GM12878 (cell line): ENCODE measurements around the gene RHBDF2. TPM values are rescaled to one million over a fixed set of nuclear protein-coding genes. Genes with fewer than 3 reads are reported as not detected.

ENCODE experiments used
- ATAC-seq: fragments of 200-7000 bp; cut with Tn5 transposase; 3 replicates; pipeline ENCODE4 v1.9.1; 2020; ENCODE audit warnings: mild to moderate bottlenecking, moderate library complexity
- BruUV-seq: library from RNA; stranded (reverse); fragments of 400-500 nt; replicated peaks from 2 replicates; lab custom pipeline; 2021; lab: Mats Ljungman, UMichigan
- CTCF ChIA-PET: fragments of 300-600 bp; sonication (Branson Sonifier 250); formaldehyde crosslinking; extraction: SDS; loops from one replicate; lab custom pipeline; 2021; ENCODE audit warnings: inconsistent platforms; lab: Yijun Ruan, JAX
- POLR2A ChIA-PET: fragments of 350-600 bp; formaldehyde crosslinking; extraction: SDS; loops from one replicate; lab custom pipeline; 2021; ENCODE audit warnings: inconsistent platforms; lab: Charles Lee
- RAD21 ChIA-PET: fragments of 300-600 bp; sonication (Branson Sonifier 250); formaldehyde crosslinking; loops from one replicate; lab custom pipeline; 2023; ENCODE audit warnings: antibody characterized with exemption; ENCODE audit not compliant: unreplicated experiment; lab: Charles Lee
- SMC1A ChIA-PET: fragments of 300-600 bp; sonication (Branson Sonifier 250); formaldehyde crosslinking; loops from one replicate; lab custom pipeline; 2023; ENCODE audit not compliant: unreplicated experiment, uncharacterized antibody; lab: Charles Lee
- DNase-seq: peaks from one replicate; pipeline ENCODE4 v3.0.0-alpha.2; 2011; ENCODE audit warnings: low read depth, low spot score
- FAIRE-seq: peaks from 3 replicates; lab custom pipeline; 2011; peaks lifted over from hg19 to GRCh38; lab: Jason Lieb, UNC
- H2AFZ ChIP-seq: 2 replicates; pipeline ENCODE4 v1.6.0; 2011; ENCODE audit warnings: low read depth, low read length, control low read depth; ENCODE audit not compliant: control insufficient read depth
- H3K27ac ChIP-seq: 2 replicates; pipeline ENCODE4 v1.5.1; 2011; ENCODE audit warnings: control low read depth; ENCODE audit not compliant: control insufficient read depth, insufficient read depth
- H3K27me3 ChIP-seq, 2 experiments: replicated peaks in 1 of 2; 2 replicates each; pipeline versions ENCODE4 v1.6.0 to v1.6.1; 2011; ENCODE audit warnings: low read length in 1 of 2; ENCODE audit not compliant: control insufficient read depth in 2 of 2, insufficient read depth in 2 of 2
- H3K36me3 ChIP-seq, 2 experiments: 2 replicates each; pipeline ENCODE4 v1.5.1; 2011; ENCODE audit warnings: low read length in 1 of 2; ENCODE audit not compliant: control insufficient read depth in 2 of 2, insufficient read depth in 2 of 2
- H3K4me1 ChIP-seq: 2 replicates; pipeline ENCODE4 v1.6.1; 2011; ENCODE audit warnings: mild to moderate bottlenecking, low read length, moderate library complexity, mixed read lengths; ENCODE audit not compliant: control insufficient read depth, insufficient read depth
- H3K4me2 ChIP-seq: 2 replicates; pipeline ENCODE4 v1.6.0; 2011; ENCODE audit warnings: control low read depth; ENCODE audit not compliant: control insufficient read depth, insufficient read depth
- H3K4me3 ChIP-seq: fragments of 200-600 bp; sonication (generic); 2 replicates; pipeline ENCODE4 v1.5.1; 2016
- H3K79me2 ChIP-seq: 2 replicates; pipeline ENCODE4 v1.6.0; 2011; ENCODE audit warnings: low read length; ENCODE audit not compliant: control insufficient read depth, insufficient read depth
- H3K9ac ChIP-seq: 2 replicates; pipeline ENCODE4 v1.8.0; 2011; ENCODE audit warnings: low read length, control low read depth, mixed read lengths; ENCODE audit not compliant: control insufficient read depth, insufficient read depth
- H3K9me3 ChIP-seq: replicated peaks from 3 replicates; pipeline ENCODE4 v1.5.1; 2011; ENCODE audit warnings: mild to moderate bottlenecking, low read length; ENCODE audit not compliant: control insufficient read depth, insufficient read depth
- H4K20me1 ChIP-seq: 2 replicates; pipeline ENCODE4 v1.6.0; 2011; ENCODE audit not compliant: control insufficient read depth, insufficient read depth
- BHLHE40 ChIP-seq, 2 experiments: fragments of 450-650 bp in 1 of 2; IDR thresholded peaks; 2 replicates each; pipeline ENCODE4 v1.6.1; 2011 to 2017; ENCODE audit warnings: low read depth in 2 of 2, borderline replicate concordance in 1 of 2, improper control_type of control experiment in 1 of 2, low read length in 1 of 2, mild to moderate bottlenecking in 1 of 2
- EP300 ChIP-seq, 2 experiments: fragments of 150-350 bp in 1 of 2; IDR thresholded peaks; 2 replicates each; pipeline ENCODE4 v1.6.1; 2011 to 2012; ENCODE audit warnings: low read depth in 2 of 2, low read length in 2 of 2, borderline replicate concordance in 1 of 2, improper control_type of control experiment in 1 of 2, inconsistent platforms in 1 of 2; ENCODE audit not compliant: control insufficient read depth in 1 of 2
- FOXM1 ChIP-seq: IDR thresholded peaks from 2 replicates; pipeline ENCODE4 v1.6.1; 2012; ENCODE audit warnings: low read depth, mild to moderate bottlenecking, inconsistent platforms, low read length, moderate library complexity
- GABPA ChIP-seq: IDR thresholded peaks from 2 replicates; pipeline ENCODE4 v1.6.1; 2014; ENCODE audit warnings: antibody characterized with exemption, low read depth, mild to moderate bottlenecking, inconsistent platforms
- IRF4 ChIP-seq: IDR thresholded peaks from 2 replicates; pipeline ENCODE4 v1.6.1; 2011; ENCODE audit warnings: low read depth, low read length
- JUND ChIP-seq: IDR thresholded peaks from 2 replicates; pipeline ENCODE4 v1.6.1; 2012; ENCODE audit warnings: low read depth, mild to moderate bottlenecking, low read length, improper control_type of control experiment, moderate library complexity
- NR2C2 ChIP-seq: IDR thresholded peaks from 2 replicates; pipeline ENCODE4 v1.6.1; 2011; ENCODE audit warnings: borderline replicate concordance, low read depth; ENCODE audit not compliant: control insufficient read depth, insufficient read length
- NR2F1 ChIP-seq: fragments of 450-650 bp; conservative IDR thresholded peaks from 2 replicates; pipeline ENCODE4 v1.6.1; 2017; ENCODE audit warnings: mild to moderate bottlenecking
- POU2F2 ChIP-seq: IDR thresholded peaks from 3 replicates; pipeline ENCODE4 v1.6.1; 2011; ENCODE audit warnings: low read depth, mild to moderate bottlenecking, low read length, borderline replicate concordance
- RAD21 ChIP-seq: IDR thresholded peaks from 2 replicates; pipeline ENCODE4 v1.6.1; 2011; ENCODE audit warnings: mild to moderate bottlenecking, low read depth, low read length, moderate library complexity; ENCODE audit not compliant: insufficient read depth
- RCOR1 ChIP-seq: conservative IDR thresholded peaks from 2 replicates; pipeline ENCODE4 v1.6.1; 2012; ENCODE audit warnings: low read depth, low read length, improper control_type of control experiment
- SKIL ChIP-seq: fragments of 450-650 bp; IDR thresholded peaks from 2 replicates; pipeline ENCODE4 v1.6.1; 2017; ENCODE audit warnings: mild to moderate bottlenecking, low read depth, inconsistent platforms; ENCODE audit not compliant: poor library complexity, severe bottlenecking
- SMAD1 ChIP-seq: fragments of 450-650 bp; IDR thresholded peaks from 2 replicates; pipeline ENCODE4 v1.6.1; 2018; ENCODE audit warnings: mild to moderate bottlenecking, low read depth; ENCODE audit not compliant: partially characterized antibody
- ZBTB33 ChIP-seq: fragments of 450-650 bp; IDR thresholded peaks from 2 replicates; pipeline ENCODE4 v1.6.1; 2017; ENCODE audit warnings: mild to moderate bottlenecking
- ZBTB4 ChIP-seq: fragments of 450-650 bp; formaldehyde crosslinking; IDR thresholded peaks from 2 replicates; pipeline ENCODE4 v1.4.0; 2022; ENCODE audit warnings: mild to moderate bottlenecking, moderate library complexity
- WGBS: methylation state at CpG from one replicate; pipeline ENCODE4 v1.1.6; 2016; ENCODE audit warnings: low lambda C conversion rate; ENCODE audit not compliant: insufficient replicate concordance, insufficient coverage; ENCODE audit errors: missing lambda C conversion rate; 5-methylcytosine and 5-hydroxymethylcytosine counted together
- in situ Hi-C: fragments of 300-500 bp; cut with MboI; formaldehyde crosslinking; loops from 9 replicates; pipeline ENCODE4 v1.14.3; 2018; ENCODE audit warnings: mixed read lengths
- intact Hi-C: fragments of 100-400 bp; cut with micrococcal nuclease; formaldehyde crosslinking; loops from one replicate; pipeline ENCODE4 v1.14.2; 2022; ENCODE audit not compliant: unreplicated experiment
- polyA plus RNA-seq, 11 experiments: library from polyadenylated mRNA; depleted of rRNA in 4 of 11; unstranded in 6 of 11; stranded (reverse) in 5 of 11; fragments of >200 nt; fragmentation: Nextera tagmentation in 4 of 11; fragmentation: Illumina TruSeq in 1 of 11; extraction: Ambion mirVana in 4 of 11; extraction: Trizol in 1 of 11; gene quantifications; 1 replicate in 1 of 11; 2 replicates in 10 of 11; pipeline versions ENCODE4 v1.2.1 to v1.2.3, GENCODE V29; 2011 to 2016; ENCODE audit warnings: inconsistent platforms in 2 of 11, missing spikeins in 2 of 11, low read depth in 1 of 11
- total RNA-seq, 4 experiments: library from RNA; depleted of rRNA in 3 of 4; stranded (reverse); fragments of >200 nt in 3 of 4; fragmentation: Illumina TruSeq in 1 of 4; extraction: Trizol in 1 of 4; gene quantifications; 2 replicates each; pipeline versions ENCODE4 v1.2.1 to v1.2.3, GENCODE V29; 2013 to 2021

The RHBDF2 gene
- total and polyA plus RNA-seq, 10 of the 15 experiments (the other 5 are each of a cell fraction or from before 2014, with no cell fraction given): 0.97 to 43.0 (median 18.7) TPM

- Histone ChIP-seq H3K9me3 (no peaks in the 10 kb centered on the region), H3K4me2 (no peak overlapping the region), H3K9ac (no peak overlapping the region), H3K4me1 (no peaks in the 10 kb centered on the region; the same call in 1 of the 2 replicates), H4K20me1 (no peaks in the 10 kb centered on the region), H3K36me3 (no peaks in the 10 kb centered on the region; a peak in 1 of 4 replicates), H2AFZ (no peak overlapping the region), H3K4me3 (no peak overlapping the region), H3K27me3 (peaks cover 0 to 3% of the 10 kb centered on the region in 2 experiments; a peak in 3 of 4 replicates), H3K27ac (no peak overlapping the region), H3K79me2 (no peaks in the 10 kb centered on the region)
- ChIA-PET RAD21 (interaction anchor here (0.6 to 2.5 kb wide), 4 partner anchors 13 to 77 kb away, joined by 3 to 9 read pairs (median 4); no protein-coding TSS in a partner anchor), POLR2A (no interaction called here), SMC1A (interaction anchor here (1.1 to 3.7 kb wide), 8 partner anchors 10 to 78 kb away, joined by 3 to 18 read pairs (median 7); no protein-coding TSS in a partner anchor), CTCF (interaction anchor here (1.0 to 4.7 kb wide), 16 partner anchors 10 to 135 kb away, joined by 3 to 36 read pairs (median 4); partner anchors contain the start of gene AANAT)
- DNase-seq (no peak), FAIRE-seq (no peak), ATAC-seq (no peak)
- in situ Hi-C loops: no loop called here
- intact Hi-C loops: loop anchor here (2.0 kb wide), 1 partner anchor 81 kb away; no protein-coding TSS in a partner anchor
- BruUV-seq: no TSS peak
- 62% methylated on average over 13 of the region's 13 CpGs for WGBS
- TF ChIP-seq IRF4: no peak
- no peak for TF ChIP-seq RCOR1
- TF ChIP-seq EP300 (IDR thresholded peaks at IDR 0.05; ENCODE audit: borderline replicate concordance in 1 of 2, control insufficient read depth in 1 of 2, low read depth in 2 of 2, low read length in 2 of 2): no peak
- no peak for TF ChIP-seq ZBTB33
- TF ChIP-seq BHLHE40 (IDR thresholded peaks at IDR 0.05; ENCODE audit: borderline replicate concordance in 1 of 2, low read depth in 2 of 2, low read length in 1 of 2): no peak
- TF ChIP-seq ZBTB4 (CRISPR knock-in tag): no peak
- no peak for TF ChIP-seq NR2F1
- TF ChIP-seq POU2F2: no peak
- TF ChIP-seq FOXM1: no peak
- TF ChIP-seq RAD21: no peak
- TF ChIP-seq JUND: no peak
- TF ChIP-seq SKIL: no peak
- no peak for TF ChIP-seq NR2C2
- TF ChIP-seq SMAD1: no peak
- TF ChIP-seq GABPA: no peak
Observed at GRCh38 chr17:76545918-76546555, 44.8 kb upstream of the RHBDF2 start.
